ENCODE data around the gene FXN.
"Not testable (repeated sequence)": the region's sequence is repeated elsewhere in the genome, so short reads cannot be mapped to it uniquely, and the experiment has no call there.

The FXN gene

DNA sequence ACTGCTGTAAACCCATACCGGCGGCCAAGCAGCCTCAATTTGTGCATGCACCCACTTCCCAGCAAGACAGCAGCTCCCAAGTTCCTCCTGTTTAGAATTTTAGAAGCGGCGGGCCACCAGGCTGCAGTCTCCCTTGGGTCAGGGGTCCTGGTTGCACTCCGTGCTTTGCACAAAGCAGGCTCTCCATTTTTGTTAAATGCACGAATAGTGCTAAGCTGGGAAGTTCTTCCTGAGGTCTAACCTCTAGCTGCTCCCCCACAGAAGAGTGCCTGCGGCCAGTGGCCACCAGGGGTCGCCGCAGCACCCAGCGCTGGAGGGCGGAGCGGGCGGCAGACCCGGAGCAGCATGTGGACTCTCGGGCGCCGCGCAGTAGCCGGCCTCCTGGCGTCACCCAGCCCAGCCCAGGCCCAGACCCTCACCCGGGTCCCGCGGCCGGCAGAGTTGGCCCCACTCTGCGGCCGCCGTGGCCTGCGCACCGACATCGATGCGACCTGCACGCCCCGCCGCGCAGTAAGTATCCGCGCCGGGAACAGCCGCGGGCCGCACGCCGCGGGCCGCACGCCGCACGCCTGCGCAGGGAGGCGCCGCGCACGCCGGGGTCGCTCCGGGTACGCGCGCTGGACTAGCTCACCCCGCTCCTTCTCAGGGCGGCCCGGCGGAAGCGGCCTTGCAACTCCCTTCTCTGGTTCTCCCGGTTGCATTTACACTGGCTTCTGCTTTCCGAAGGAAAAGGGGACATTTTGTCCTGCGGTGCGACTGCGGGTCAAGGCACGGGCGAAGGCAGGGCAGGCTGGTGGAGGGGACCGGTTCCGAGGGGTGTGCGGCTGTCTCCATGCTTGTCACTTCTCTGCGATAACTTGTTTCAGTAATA lies at the start of gene FXN:
Gene FXN, plus strand, starts transcription at position 315 of the 871 bp plus-strand sequence. Its CDS starts 31 bp downstream, at position 346.
- peak in 1 of 2 experiments; percentile 19 for DNase-seq

GRCh38 chr9:68986949-68987348 lies 48.6 kb upstream of the FXN start:
- not testable (repeated sequence) for DNase-seq

DNA sequence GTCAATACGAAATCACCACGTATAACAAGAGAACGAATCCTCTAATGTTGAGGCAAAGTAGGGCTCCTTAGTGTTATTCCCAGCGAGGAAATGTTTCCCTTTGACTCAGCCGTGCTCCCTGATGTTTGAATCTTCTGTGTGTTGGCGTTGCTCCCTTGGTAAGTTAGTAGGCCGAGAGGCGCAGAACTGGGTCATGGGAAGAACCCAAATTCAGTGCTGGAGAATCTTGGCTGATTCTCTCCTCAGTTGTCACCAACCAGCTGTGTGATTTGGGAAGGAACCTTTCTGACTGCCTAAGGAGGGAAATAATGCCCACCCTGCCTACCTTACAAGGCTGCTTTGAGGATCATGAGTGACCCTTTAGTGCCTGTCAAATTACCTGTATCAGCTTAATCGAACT lies 44.1 kb upstream of the FXN start:
- DNase-seq, result no peak

- no peak for DNase-seq
Measured at GRCh38 chr9:68995776-68996175, 39.8 kb upstream of the FXN start.

GRCh38 chr9:68996462-68996861 lies 39.1 kb upstream of the FXN start:
- no peak for DNase-seq

GRCh38 chr9:68997666-68998065 lies 37.9 kb upstream of the FXN start:
- DNase-seq, result no peak

DNA sequence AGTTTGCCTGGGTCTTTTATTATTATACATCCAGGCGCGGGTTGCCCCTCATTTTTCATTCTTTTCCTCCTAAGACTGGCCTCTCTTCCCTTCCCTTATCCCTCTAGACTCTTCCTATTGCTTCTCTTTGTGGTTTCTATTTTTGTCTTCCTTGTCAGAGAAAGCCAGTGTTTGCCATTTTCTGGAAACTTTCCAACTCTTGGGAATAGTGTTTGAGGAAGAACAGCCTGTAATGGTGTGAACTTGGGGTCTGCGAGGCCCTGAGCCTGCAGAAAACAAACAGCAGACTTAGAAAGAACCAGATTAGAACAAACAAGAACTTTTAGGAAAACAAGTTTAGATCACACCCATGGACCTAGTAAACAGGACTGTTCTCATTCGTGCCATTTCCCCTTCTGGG lies 37.2 kb upstream of the FXN start:
- DNase-seq, result no peak

- DNase-seq, result no peak
Measured at GRCh38 chr9:68998812-68999211, 36.7 kb upstream of the FXN start.

DNA sequence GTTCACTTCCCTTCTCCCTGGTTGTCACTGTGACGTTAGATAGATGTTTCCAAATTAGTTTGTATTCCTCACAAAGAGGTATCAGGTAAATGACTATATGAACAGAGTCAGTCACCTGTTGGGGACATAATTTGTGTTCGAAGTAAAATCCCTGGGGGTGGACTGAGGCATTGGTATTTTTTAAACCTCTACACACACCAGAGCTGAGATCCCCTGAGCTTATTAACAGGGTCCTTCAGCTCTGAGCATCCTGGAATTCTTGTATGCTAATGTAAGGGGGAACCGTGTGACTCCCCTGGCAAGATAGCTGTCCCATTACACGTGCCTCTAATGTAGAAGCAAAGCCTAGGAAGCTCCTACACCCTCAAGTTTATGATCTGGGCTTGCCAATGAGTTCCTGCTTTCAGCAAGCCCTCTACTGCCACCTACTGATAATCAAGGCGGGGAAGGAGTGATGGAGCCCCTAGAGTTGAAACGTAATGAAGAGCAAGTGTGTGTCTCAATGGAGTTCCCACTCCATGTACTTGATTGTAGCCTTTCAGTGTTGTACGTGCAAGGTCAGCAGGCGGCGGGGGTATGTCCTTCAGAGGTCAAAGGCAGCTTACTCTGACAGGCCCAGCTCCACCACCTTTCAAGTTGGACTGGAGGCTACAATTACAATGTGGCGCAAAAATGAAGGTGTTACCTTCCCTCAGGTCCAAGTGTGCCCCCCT lies 36.0 kb upstream of the FXN start:
- peak; percentile 72 to 77 for DNase-seq

DNA sequence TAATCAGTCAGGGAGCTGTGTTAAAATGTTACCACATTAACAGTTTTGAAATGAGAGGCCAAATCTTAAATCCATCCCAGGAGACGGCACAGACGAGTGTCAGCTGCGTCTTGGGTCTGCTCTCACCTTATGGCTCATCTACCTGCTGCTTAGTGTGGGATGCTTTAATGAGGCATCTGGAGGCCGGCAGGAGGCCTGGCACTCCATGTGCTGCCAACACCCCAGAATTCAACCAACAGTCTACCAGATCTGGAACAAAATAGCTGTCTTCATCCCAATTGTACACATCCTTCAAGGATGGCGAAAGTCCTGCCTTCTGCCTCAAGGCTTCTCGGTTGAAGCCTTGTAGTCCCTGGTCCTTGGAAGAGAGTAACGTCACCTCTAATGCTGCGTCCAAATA lies 33.6 kb upstream of the FXN start:
- peak; percentile 42 to 70 for DNase-seq

GRCh38 chr9:69003051-69003450 lies 32.5 kb upstream of the FXN start:
- DNase-seq, result no peak

DNA sequence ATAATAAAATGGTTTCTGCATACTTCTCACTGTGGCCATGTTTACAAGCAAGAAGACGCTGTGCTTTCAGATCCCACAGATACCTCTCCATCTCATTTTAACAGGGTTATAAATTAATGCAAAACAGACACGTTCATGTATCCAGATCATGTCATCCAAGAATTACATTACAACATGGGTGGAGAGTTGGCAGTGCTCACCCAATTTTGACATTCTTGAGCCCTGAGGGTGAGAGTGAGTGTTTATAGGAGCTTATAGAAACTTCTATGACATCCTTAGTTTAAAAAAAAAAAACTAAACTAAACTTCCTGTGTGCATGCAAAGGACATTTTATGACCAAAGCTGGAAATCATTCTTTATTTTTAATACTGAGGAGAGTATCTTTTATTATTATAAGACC lies 30.7 kb upstream of the FXN start:
- DNase-seq, result no peak

DNA sequence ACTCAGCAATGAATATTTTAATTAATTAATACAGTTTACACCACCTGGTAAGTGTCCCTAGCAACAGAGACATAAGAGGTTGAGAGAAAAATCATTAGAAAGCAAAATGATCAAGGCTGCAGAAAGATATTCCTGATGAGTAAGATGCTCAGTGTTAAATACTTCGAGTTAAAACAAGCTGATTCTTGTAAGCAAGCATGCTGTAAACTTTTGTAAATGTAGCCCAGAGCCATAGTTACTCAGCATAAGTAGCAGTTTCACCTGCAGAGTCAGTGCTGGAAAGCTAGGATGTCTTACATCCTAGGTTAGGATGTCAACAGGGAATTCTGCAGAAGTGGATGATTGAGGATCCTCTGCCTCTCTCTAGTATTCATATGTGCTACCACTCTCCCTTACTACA lies 25.8 kb upstream of the FXN start:
- no peak for DNase-seq

DNA sequence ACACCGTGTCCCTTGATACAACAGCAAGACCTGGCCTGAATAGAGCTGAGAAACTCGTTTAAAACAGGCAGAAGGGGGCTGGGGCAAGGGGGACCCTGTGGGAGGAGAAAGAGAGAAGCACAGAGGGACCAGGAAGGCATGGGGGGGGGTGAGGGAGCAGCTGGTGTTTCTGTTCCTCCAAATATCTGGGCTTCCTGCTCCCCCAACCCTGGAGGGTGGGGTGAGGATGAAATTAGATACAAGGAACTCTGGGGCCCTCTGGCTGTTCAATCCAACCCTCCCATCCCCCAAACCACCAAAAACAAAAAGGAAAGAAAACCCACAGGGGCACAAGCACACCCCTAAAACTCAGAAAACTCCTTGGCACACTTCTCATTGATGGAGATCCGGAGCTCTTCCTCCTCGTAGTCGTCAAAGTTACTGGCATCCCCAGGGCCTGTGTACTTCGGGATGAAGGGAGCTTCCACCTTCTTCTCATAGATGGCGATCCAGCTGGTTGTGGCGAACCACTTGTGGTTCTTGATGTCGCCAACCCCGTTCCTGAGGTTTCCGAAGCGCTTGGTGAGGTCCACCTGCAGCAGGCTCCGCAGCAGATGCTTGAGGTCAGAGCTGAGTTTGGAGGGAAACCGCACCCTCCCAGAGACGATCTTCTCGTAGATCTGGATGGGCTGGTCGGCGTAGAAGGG lies 22.7 kb upstream of the FXN start:
- no peak for DNase-seq

DNA sequence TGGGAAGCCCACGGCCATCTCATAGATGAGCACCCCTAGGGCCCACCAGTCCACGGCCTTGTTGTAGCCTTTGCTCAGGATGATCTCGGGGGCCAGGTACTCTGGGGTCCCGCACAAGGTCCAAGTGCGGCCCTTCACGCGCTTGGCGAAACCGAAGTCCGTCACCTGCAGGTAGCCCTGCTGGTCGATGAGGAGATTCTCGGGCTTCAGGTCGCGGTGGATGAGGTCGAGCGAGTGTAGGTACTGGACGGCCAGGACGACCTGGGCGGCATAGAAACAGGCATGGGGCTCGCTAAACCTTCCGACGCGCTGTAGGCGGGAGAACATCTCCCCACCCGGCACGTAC lies 22.2 kb upstream of the FXN start:
- no peak for DNase-seq

DNA sequence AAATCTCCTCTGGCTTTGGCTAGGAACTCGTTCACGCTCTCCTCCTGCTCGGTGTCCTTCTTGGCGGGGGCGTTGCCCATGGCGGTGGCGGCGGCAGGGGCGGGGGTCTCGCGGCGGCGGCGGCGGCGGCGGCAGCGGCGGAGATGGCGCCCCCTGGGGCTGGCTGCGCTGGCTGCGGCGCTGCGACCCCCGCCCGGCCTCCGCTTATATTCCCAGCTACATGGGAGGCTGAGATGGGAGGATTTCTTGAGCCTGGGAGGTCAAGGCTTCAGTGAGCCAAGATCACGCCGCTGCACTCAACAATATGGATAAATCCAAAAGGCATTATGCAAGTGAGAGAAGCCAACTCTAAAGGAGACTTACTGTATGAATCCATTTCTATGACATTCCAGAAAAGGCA lies 21.5 kb upstream of the FXN start, which contains the start of gene PRKACG:
Gene PRKACG, minus strand, starts transcription at position 101 of the 400 bp plus-strand sequence. Its CDS starts 21 bp downstream, at position 80.
- DNase-seq, result no peak

DNA sequence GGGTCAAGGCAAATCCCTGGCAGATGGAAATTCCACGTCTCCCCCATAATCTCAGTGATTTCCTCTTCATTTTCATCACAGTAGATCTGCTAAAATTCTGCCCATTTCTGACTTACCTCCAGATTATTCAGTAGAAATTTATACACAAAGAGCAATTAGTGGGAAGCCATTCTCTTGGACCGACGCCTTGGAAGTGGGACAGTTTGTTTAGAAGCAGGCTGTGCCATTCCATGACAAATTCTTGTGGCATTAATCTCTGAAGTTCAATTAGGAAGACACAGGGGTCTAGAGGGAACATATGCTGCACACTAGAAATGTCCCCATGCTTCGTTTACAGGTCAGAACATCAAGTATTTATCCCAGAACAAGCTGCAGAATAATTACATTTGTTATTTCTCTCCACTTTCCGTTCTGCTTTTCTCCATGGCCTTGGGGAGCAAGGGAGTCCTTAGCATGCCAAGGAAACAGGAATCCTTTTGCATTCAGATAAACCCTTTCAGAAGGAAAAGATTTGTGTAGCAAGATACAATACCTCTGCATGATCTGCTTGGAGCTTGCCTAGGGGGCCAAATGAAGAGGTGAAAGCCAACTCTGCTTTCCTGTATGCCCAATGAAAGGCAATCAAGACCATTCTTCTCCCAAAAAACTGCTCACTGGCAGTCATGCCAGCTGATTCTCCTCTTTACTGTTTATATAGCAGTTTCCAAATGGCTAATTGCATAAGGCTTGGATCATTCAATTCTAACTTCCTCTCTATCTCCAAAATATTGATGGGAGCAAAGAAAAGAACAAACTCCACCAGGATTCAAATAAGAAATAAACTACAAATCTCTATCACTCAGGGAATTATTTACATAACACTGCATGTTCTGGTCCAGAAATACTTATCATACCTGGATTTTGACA lies 19.1 kb upstream of the FXN start:
- DNase-seq, result peak; percentile 62 to 89

DNA sequence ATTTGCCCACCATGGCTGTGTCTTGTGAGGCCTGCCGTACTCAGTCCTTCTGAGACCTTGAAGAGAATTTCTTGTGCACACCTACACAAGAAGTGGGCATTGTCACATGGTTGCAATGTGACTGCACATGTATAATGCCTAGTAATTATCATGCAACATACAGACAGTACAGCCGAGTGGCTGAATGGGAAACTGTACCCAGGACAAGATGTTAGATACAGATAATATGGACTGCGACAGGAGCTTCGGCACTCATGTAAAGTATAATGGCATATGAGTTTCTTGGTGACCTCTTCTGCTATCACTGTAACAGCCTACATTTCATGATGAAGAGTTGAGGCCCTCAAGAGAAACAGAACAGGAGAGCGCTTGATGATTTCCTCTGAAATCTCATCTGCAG lies 16.8 kb upstream of the FXN start:
- DNase-seq, result no peak

GRCh38 chr9:69019808-69020207 lies 15.7 kb upstream of the FXN start:
- no peak for DNase-seq

DNA sequence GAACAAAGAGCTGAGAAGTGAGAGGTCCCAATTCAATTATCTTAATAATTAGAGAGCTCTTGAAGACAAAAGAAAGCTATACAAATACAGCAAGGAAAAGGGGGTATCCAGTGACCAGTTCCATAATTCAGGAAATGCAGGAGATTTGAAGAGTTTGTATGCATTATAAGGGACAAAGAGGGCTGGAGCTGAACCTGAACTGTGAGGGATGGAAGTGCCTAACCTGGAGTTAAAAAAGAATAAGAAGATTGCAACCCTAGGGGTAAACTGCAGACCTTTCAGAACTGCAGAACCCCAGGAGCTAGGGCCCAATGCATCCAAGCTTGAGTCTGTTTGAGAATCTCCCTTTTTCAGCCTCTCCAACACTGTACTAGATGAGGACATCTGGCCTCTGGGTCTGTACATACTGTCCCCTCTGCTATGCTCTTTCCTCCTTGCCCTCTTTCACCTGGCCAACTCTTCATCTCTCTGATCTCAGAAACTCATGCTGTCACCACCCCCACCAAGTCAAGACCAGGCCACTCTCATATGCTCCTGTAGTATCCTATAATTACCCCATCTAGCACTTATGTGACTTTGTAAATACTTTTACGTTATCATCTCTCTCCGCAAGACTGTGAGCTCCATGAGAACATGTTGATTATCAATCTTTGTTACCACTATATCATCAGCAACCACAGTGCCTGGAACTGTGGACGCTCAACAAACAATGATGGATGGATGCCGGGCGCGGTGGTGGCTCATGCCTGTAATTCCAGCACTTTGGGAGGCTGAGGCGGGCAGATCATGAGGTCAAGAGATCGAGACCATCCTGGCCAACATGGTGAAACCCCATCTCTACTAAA lies 15.0 kb upstream of the FXN start:
- DNase-seq, result no peak

DNA sequence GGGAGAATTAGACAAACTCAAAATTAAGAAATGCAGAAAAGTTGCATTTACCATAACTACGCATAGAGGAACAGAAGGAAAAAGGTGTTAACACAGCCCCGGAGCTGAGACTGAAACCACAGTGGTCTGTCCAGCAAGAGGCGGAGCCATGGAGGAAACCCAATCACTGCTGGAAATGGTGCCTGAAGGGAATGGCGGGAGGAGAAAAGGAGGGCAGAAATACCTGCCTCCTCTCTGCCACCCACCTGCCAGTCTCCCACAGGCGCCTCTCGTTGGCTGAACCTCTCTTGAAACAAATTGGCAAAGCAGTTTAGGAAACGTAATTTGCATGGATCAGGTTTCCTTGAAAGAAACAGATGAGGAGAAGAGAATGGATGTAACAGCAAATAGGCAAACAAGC lies 11.9 kb upstream of the FXN start:
- DNase-seq, result no peak
